Measurements from ENCODE around the gene CEP57. TPM values are rescaled to one million over a fixed set of nuclear protein-coding genes. Genes with fewer than 3 reads are reported as not detected.

CEP57 gene
- total and polyA plus RNA-seq, 2 donors (not counting 1 experiment from before 2014, with no cell fraction given), result 19.0 to 82.9 TPM

DNA sequence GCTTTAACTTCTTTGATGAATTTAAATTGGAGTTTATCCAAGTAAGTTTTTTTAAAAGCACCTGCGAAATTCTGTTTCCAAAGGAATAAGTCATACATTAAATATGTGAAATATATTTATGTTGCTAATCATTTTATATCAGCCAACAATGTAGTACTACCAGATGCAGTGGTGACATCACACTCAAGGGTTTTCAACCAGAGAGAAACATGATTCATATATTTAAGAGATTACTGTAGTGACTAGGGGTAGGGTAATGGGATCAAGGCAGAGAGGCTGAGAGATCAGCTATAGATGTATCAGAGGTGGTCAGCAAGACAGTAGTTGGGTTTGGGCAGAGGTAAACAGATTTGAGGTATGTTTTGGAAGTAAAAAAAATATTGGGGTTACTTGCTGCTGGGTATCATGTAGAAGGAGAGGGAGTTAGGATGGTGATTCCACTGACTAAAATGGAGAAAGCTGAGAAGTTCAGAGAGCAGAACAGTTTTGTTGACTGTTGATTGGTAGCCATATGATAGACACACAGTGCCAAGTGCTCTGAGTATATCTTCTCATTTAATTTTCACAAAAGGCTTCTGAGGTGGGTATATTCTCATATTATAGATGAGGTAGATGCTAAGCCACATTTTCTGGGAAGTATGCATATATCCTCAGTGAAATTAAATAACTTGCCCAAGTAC is 39.4 kb downstream of the CEP57 start:
- no peak overlapping the region for H3K27ac ChIP-seq (ENCODE audit: low read length in 2 of 2)
- no peaks in the 10 kb centered on the region for H3K27me3 Mint-ChIP-seq
- H3K4me1 ChIP-seq (ENCODE audit: control insufficient read depth in 2 of 2, insufficient read depth in 2 of 2, low read length in 2 of 2), result no peaks in the 10 kb centered on the region
- intact Hi-C loops (cut with micrococcal nuclease), result no loop called here
- H3K36me3 ChIP-seq (replicated peaks in 1 of 2; ENCODE audit: control extremely low read depth in 1 of 2, control insufficient read depth in 1 of 2, extremely low read depth in 1 of 2, insufficient read depth in 2 of 2, low read length in 1 of 2), result peaks cover 6 to 46% of the 10 kb centered on the region in 2 experiments
- no CpG with 5 or more reads among the region's 1 CpG for WGBS (ENCODE audit: insufficient coverage)
- no peak overlapping the region for H2AFZ ChIP-seq (ENCODE audit: insufficient read depth, low read depth, low read length, poor library complexity, severe bottlenecking)
- no peaks in the 10 kb centered on the region for H3K9me3 ChIP-seq (ENCODE audit: control extremely low read depth in 1 of 3, control insufficient read depth in 2 of 3, insufficient read depth in 1 of 3, low read length in 2 of 3)
- ChIA-PET CTCF (interaction anchor here (0.7 to 1.2 kb wide), 2 partner anchors 511 to 596 kb away, joined by 3 read pairs; no protein-coding TSS in a partner anchor), POLR2A (no interaction called here)
- peak overlapping the region; percentile 1 for H3K27ac Mint-ChIP-seq
- no peaks in the 10 kb centered on the region for H3K79me2 ChIP-seq (ENCODE audit: control insufficient read depth, insufficient read depth, low read length)
- H3K9me3 Mint-ChIP-seq (ENCODE audit: insufficient read depth), result no peaks in the 10 kb centered on the region
- ATAC-seq (ENCODE audit: low read depth), result no peak
- DNase-seq, result no peak
- no peak for TF ChIP-seq EZH2 (IDR thresholded peaks at IDR 0.05; ENCODE audit: borderline replicate concordance, insufficient read depth, low read depth, low read length, poor library complexity, severe bottlenecking)
- TF ChIP-seq, protein P1, sequence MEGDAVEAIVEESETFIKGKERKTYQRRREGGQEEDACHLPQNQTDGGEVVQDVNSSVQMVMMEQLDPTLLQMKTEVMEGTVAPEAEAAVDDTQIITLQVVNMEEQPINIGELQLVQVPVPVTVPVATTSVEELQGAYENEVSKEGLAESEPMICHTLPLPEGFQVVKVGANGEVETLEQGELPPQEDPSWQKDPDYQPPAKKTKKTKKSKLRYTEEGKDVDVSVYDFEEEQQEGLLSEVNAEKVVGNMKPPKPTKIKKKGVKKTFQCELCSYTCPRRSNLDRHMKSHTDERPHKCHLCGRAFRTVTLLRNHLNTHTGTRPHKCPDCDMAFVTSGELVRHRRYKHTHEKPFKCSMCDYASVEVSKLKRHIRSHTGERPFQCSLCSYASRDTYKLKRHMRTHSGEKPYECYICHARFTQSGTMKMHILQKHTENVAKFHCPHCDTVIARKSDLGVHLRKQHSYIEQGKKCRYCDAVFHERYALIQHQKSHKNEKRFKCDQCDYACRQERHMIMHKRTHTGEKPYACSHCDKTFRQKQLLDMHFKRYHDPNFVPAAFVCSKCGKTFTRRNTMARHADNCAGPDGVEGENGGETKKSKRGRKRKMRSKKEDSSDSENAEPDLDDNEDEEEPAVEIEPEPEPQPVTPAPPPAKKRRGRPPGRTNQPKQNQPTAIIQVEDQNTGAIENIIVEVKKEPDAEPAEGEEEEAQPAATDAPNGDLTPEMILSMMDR (IDR thresholded peaks at IDR 0.05), result no peak
- no peaks in the 10 kb centered on the region for H4K20me1 ChIP-seq (ENCODE audit: control insufficient read depth, insufficient read depth, low read length, poor library complexity, severe bottlenecking)
- no peaks in the 10 kb centered on the region for H3K4me1 Mint-ChIP-seq
- H3K4me2 ChIP-seq (replicated peaks; ENCODE audit: low read depth, low read length, poor library complexity, severe bottlenecking), result no peak overlapping the region
- no peak overlapping the region for H3K4me3 Mint-ChIP-seq
- no peaks in the 10 kb centered on the region for H3K27me3 ChIP-seq (replicated peaks in 1 of 4; ENCODE audit: control extremely low read depth in 1 of 4, control insufficient read depth in 3 of 4, insufficient read depth in 4 of 4, low read length in 3 of 4)
- H3K9ac ChIP-seq (ENCODE audit: low read length), result no peak overlapping the region
- no peak overlapping the region for H3K4me3 ChIP-seq (ENCODE audit: control extremely low read depth in 1 of 5, extremely low read depth in 1 of 5, insufficient read depth in 1 of 5, low read depth in 2 of 5, low read length in 4 of 5)

DNA sequence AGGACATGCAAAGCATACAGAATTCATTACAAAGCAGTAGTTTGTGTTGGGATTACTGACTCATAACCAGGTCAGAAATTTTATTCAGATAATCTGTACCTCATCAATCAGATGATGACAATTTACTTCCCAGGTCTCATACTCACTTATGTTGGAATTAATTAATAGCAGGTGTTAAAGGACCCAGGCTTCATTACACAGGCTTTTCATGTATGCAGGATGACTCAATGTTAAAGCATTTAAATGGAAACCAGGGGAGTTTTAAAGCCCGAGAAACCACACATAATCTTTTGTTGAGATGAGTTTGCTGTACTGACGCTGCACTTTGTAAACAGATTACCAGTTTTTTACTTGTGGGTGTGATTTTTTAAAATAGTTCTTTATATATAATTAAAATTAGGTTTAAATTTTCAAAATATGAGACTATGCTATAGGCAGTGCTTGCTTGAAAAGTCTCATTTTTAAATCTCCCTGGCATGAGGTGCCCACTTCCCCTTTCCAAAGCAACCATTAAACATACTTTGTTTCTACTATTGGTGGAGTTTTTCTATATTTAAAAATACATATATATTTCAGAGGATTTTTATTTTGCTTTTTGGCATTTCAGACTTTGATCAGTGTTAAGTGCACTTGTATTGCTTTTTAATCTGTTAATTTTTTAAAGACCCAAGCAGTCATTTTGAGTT is 41.0 kb downstream of the CEP57 start:
- Mint-ChIP-seq H3K4me1 (no peaks in the 10 kb centered on the region), H3K9me3 (ENCODE audit: insufficient read depth) (no peaks in the 10 kb centered on the region), H3K4me3 (no peak overlapping the region), H3K27ac (no peak overlapping the region), H3K27me3 (no peaks in the 10 kb centered on the region)
- DNase-seq, result no peak
- Histone ChIP-seq H2AFZ (ENCODE audit: insufficient read depth, low read depth, low read length, poor library complexity, severe bottlenecking) (no peak overlapping the region), H3K4me1 (ENCODE audit: control insufficient read depth in 2 of 2, insufficient read depth in 2 of 2, low read length in 2 of 2) (no peaks in the 10 kb centered on the region), H3K27me3 (replicated peaks in 1 of 4; ENCODE audit: control extremely low read depth in 1 of 4, control insufficient read depth in 3 of 4, insufficient read depth in 4 of 4, low read length in 3 of 4) (no peaks in the 10 kb centered on the region), H3K36me3 (replicated peaks in 1 of 2; ENCODE audit: control extremely low read depth in 1 of 2, control insufficient read depth in 1 of 2, extremely low read depth in 1 of 2, insufficient read depth in 2 of 2, low read length in 1 of 2) (peaks cover 4 to 60% of the 10 kb centered on the region in 2 experiments), H3K79me2 (ENCODE audit: control insufficient read depth, insufficient read depth, low read length) (no peaks in the 10 kb centered on the region), H3K9me3 (ENCODE audit: control extremely low read depth in 1 of 3, control insufficient read depth in 2 of 3, insufficient read depth in 1 of 3, low read length in 2 of 3) (no peaks in the 10 kb centered on the region), H3K4me2 (replicated peaks; ENCODE audit: low read depth, low read length, poor library complexity, severe bottlenecking) (no peak overlapping the region), H3K27ac (ENCODE audit: low read length in 2 of 2) (no peak overlapping the region), H4K20me1 (ENCODE audit: control insufficient read depth, insufficient read depth, low read length, poor library complexity, severe bottlenecking) (no peaks in the 10 kb centered on the region), H3K4me3 (ENCODE audit: control extremely low read depth in 1 of 5, extremely low read depth in 1 of 5, insufficient read depth in 1 of 5, low read depth in 2 of 5, low read length in 4 of 5) (no peak overlapping the region), H3K9ac (ENCODE audit: low read length) (no peak overlapping the region)
- CTCF ChIA-PET, result no interaction called here
- TF ChIP-seq, protein P1 (IDR thresholded peaks at IDR 0.05), result no peak
- no peak for TF ChIP-seq EZH2 (IDR thresholded peaks at IDR 0.05; ENCODE audit: borderline replicate concordance, insufficient read depth, low read depth, low read length, poor library complexity, severe bottlenecking)
- intact Hi-C loops (cut with micrococcal nuclease), result no loop called here
- ATAC-seq (ENCODE audit: low read depth), result no peak
- POLR2A ChIA-PET, result no interaction called here
- WGBS (ENCODE audit: insufficient coverage), result no CpG with 5 or more reads among the region's 2 CpGs

All from B cell (primary cell).